ENCODE data around the gene CMIP. TPM values are rescaled to one million over a fixed set of nuclear protein-coding genes. Genes with fewer than 3 reads are reported as not detected.

CMIP gene
- total RNA-seq, 1 donor from 2014 or later = 27.7 TPM

DNA sequence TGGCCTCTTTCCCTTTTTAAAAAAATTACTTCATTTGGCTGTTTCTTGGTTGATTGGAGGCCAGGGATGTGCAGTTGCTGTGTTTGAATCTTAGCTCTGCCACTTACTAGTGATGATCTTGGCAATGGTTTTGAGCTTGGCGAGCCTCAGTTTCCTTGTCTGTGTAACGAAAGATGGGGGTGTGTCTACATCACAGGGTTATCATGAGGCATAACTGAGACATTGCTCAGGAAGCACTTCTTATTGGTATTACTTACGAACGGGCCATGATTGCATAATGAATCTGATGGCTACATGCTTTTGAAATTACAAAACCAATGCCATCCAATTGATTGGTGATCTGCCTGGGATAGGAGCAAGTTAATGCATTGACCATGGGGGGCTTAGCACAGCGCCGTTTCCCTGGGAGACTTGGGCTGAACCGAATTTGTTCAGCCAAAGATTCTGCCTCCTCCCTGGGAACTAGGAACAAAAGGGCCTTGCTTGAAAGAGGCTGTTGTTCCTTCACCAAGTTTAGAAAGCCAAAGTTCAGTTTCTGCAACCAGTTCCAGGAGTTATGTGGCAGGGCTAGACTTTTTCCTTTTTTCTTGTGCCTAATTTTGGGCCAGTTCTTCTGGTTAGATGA lies 21.9 kb downstream of the CMIP start:
- Histone ChIP-seq H3K36me3 (ENCODE audit: control insufficient read depth, insufficient read depth, low read length) (no peaks in the 10 kb centered on the region), H3K4me3 (ENCODE audit: low read depth, low read length) (no peak overlapping the region), H3K27me3 (ENCODE audit: control insufficient read depth, insufficient read depth, low read length) (no peaks in the 10 kb centered on the region)
- DNase-seq (ENCODE audit: low read depth) = no peak
- TF ChIP-seq, protein P1, sequence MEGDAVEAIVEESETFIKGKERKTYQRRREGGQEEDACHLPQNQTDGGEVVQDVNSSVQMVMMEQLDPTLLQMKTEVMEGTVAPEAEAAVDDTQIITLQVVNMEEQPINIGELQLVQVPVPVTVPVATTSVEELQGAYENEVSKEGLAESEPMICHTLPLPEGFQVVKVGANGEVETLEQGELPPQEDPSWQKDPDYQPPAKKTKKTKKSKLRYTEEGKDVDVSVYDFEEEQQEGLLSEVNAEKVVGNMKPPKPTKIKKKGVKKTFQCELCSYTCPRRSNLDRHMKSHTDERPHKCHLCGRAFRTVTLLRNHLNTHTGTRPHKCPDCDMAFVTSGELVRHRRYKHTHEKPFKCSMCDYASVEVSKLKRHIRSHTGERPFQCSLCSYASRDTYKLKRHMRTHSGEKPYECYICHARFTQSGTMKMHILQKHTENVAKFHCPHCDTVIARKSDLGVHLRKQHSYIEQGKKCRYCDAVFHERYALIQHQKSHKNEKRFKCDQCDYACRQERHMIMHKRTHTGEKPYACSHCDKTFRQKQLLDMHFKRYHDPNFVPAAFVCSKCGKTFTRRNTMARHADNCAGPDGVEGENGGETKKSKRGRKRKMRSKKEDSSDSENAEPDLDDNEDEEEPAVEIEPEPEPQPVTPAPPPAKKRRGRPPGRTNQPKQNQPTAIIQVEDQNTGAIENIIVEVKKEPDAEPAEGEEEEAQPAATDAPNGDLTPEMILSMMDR (IDR thresholded peaks at IDR 0.05; ENCODE audit: insufficient read depth, low read length, poor library complexity, severe bottlenecking) = no peak

DNA sequence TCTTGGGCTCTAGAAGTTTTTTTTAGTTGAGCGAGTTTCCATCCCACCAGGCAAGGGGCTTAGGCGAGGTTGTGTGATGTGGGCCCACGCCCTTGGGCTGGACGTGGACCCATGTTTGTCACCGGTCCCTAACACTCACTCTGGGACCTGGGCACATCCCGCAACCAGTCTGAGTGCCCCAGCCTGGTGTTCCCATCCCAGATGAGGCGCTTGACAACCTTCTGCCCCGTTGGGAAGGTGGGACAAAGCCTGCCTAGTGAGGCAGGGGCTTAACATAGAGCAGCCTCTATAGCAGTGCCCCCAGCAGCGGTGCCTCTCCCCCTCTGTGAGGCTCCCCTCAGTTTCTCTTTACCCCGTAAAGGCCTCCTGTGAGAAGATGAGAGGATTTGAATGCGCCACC lies 22.5 kb downstream of the CMIP start:
- no peak for DNase-seq (ENCODE audit: low read depth)
- no peaks in the 10 kb centered on the region for H3K27me3 ChIP-seq (ENCODE audit: control insufficient read depth, insufficient read depth, low read length)
- H3K4me3 ChIP-seq (ENCODE audit: low read depth, low read length) = no peak overlapping the region
- H3K36me3 ChIP-seq (ENCODE audit: control insufficient read depth, insufficient read depth, low read length) = no peaks in the 10 kb centered on the region
- TF ChIP-seq, protein P1 (IDR thresholded peaks at IDR 0.05; ENCODE audit: insufficient read depth, low read length, poor library complexity, severe bottlenecking) = no peak

DNA sequence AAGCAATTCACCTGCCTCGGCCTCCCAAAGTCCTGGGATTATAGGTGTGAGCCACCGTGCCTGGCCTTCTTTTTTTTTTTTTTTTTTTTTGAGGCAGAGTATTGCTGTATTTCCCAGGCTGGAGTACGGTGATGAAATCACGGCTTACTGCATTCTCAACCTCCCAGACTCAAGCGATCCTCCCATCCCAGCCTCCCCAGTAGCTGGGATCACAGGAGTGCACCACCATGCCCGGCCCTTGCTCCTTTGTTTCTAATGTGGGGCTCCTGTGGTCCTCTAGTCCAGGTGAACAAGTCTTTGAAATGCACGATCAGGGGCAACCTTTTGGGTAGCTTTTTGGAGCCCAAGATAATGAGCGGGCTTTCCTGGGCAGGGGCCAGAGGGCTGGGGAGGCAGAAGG lies 23.2 kb downstream of the CMIP start:
- TF ChIP-seq, protein P1 (IDR thresholded peaks at IDR 0.05; ENCODE audit: insufficient read depth, low read length, poor library complexity, severe bottlenecking) = no peak
- no peaks in the 10 kb centered on the region for H3K27me3 ChIP-seq (ENCODE audit: control insufficient read depth, insufficient read depth, low read length)
- DNase-seq (ENCODE audit: low read depth) = no peak
- H3K4me3 ChIP-seq (ENCODE audit: low read depth, low read length) = no peak overlapping the region
- H3K36me3 ChIP-seq (ENCODE audit: control insufficient read depth, insufficient read depth, low read length) = no peaks in the 10 kb centered on the region

GRCh38 chr16:81468269-81468902 lies 23.8 kb downstream of the CMIP start:
- no peak for DNase-seq (ENCODE audit: low read depth)
- TF ChIP-seq, protein P1 (IDR thresholded peaks at IDR 0.05; ENCODE audit: insufficient read depth, low read length, poor library complexity, severe bottlenecking) = no peak
- Histone ChIP-seq H3K27me3 (ENCODE audit: control insufficient read depth, insufficient read depth, low read length) (no peaks in the 10 kb centered on the region), H3K36me3 (ENCODE audit: control insufficient read depth, insufficient read depth, low read length) (no peaks in the 10 kb centered on the region), H3K4me3 (ENCODE audit: low read depth, low read length) (no peak overlapping the region)

DNA sequence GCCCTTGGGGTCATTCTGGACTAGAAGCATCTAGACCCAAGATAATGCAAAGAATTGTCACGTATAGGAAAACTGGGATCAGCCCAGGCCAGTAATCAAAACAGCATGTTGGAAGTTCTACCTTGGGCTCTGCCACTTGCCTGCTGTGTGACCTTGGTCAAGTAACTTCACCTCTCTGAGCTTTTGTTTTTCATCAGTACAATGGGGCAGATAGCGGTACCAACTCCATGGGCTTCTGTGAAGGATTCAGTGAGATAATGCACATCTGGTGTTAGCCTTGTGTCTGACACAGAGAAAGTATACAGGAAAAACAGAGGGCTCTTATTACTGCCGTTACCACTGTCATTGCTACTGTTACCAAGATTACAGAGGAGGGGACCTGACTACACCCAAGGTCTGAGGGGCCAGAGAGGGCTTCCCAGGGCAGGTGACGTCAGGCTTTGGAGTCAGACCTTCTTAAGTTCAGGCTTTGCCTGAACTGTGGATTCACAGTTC lies 24.6 kb downstream of the CMIP start:
- Histone ChIP-seq H3K4me3 (ENCODE audit: low read depth, low read length) (no peak overlapping the region), H3K36me3 (ENCODE audit: control insufficient read depth, insufficient read depth, low read length) (no peaks in the 10 kb centered on the region), H3K27me3 (ENCODE audit: control insufficient read depth, insufficient read depth, low read length) (no peaks in the 10 kb centered on the region)
- TF ChIP-seq, protein P1 (IDR thresholded peaks at IDR 0.05; ENCODE audit: insufficient read depth, low read length, poor library complexity, severe bottlenecking) = no peak
- DNase-seq (ENCODE audit: low read depth) = no peak
